DMS153 treated with DMSO at 0.1 percent for 48 hours (cell line): Measurements from ENCODE around the gene SPINK6.

ENCODE experiments used
- DNase-seq: peaks from one replicate; lab custom pipeline; 2025; ENCODE audit not compliant: unreplicated experiment; lab: John Stamatoyannopoulos, UW

Gene SPINK6

GRCh38 chr5:148221508-148221907 is 18.7 kb downstream of the SPINK6 start:
- no peak for DNase-seq

DNA sequence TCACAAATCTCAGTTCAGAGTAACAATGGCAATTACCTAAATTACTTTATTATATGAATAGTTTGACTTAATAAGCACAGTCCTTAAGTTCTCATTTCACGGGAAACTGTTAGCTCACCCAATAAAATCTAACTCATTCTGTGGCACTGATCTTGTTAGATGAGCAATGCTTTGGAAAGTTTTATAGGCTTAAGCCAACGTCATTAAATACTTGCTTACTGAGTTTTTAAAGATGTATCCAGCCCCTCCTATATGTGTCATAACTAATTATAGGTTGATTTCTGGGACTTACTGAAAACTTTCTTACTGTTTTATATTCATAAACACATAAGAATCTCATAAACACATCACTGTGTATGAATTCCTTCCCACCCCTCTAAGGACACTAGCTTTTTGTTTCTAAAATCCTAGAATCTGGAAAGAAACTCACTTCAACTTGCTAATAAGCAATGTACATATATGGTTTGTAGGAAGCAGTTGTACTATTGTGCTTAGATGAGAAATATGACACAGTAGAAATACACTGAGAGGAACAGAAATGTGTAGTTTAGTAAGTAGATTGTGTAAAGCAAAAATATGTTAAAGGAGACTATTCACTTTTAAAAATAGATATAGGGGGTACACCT is 21.4 kb downstream of the SPINK6 start:
- DNase-seq, result no peak

DNA sequence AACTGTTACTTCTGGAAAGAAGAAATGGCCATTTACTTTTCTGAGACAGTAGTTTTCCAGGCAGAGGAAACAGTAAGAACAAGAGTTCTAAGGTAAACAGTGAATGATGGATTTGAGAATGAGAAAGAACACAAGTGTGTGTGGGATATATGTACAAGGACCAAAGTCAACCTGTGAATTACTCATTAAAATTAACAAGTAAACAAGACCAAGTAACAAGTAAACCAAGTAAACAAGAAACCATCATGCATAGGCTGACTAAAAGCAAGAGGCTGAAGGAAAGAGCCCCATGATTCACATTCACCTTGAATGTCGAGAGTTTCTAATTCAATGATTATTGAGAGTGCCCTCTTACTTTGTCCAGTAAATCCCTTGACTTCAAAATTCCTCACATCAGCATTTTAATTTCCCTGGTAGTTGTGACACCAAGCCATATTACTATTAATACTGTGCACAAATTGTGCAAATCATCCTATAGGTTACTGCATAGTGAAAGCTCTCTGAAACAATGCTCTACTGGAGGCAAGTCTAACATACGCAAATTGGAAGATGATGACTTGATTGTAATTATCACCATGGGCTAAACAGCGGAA is 25.6 kb downstream of the SPINK6 start:
- no peak for DNase-seq

DNA sequence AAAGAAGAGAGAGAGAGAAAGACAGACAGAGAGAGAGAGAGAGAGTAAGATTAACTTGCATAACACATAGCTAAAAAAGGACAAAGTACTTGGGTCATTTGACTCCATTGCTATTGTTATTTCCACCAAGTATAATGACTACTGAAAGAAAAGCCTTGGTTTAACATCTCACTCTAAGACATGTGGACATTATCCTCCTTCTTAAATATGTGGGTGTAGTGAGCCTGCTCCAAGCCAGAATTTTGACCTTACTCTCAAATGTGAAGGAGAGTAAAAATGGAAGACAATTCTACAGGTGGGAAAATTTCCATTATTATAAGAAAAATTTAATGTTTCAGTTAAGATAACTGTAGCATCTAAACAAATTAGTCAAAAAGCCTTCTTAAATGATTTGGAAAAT is 27.0 kb downstream of the SPINK6 start:
- DNase-seq, result no peak

DNA sequence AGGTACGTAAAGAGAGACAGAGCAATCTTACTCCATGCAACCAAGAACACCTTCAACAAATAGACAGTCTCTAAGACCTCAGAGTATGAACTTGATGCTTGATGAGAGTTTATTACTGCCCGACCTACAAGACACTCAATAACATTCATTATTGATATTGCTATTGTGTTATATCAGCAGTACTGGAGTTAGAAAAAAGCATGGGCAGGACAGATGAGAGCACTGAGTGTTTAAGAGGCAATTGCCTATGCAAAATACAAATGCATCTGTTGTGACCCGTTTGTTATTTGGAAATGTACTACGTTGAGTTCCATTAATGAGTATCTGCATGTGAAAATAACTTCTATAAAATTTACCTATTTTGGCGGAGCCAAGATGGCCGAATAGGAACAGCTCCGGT is 27.4 kb downstream of the SPINK6 start:
- DNase-seq, result no peak

DNA sequence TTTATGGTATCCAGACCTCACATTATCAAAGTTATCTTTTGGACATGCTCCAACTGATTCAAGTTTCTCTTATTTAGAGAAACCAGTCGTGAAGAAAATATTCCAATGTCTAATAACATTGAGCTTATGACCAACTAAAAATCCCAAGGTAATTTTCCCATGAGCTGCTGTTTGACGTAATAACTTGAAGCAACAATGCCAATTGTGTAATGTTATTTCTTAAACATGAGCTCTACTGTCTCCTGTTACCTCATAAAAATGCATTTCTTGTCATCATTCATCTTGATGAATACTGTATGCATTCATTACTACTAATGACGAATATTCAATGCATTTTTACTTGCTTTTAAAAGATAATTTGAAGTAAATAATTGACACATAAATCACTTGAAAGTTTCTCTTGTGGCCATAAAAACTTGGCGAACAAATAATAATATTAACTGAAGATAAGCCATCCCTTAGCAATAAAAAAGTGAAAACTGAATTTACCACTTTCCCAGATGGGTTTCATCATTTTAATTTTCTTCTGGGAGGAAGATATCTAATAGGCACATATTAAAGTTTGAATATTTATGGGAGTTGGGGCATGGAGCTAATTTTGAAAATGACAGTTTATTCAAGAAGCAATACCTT is 35.1 kb downstream of the SPINK6 start:
- no peak for DNase-seq

- no peak for DNase-seq
Measured at GRCh38 chr5:148238418-148238794, 35.6 kb downstream of the SPINK6 start, which contains the start of gene MARCOL. MARCOL (plus strand) TSS chr5:148238525; CDS start chr5:148238598, 73 bp downstream.

DNA sequence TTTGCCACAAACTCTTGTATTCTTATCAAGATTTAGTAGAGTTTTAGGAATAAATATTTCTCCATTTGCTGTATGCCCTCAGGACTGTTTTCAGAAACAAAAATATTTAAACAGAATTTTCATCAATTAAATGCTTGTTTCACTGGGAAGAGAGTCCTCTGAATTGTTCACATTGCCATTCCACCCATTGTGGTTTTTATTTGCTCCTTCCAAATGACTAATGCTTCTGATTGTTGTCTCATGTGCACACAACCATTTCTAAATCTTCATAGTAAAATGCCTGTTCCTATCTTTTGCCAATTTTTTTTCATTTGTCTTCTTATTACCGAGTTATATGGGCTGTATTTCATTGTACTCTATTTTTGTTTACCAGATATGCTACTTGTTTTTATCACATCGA is 46.1 kb downstream of the SPINK6 start:
- no peak for DNase-seq

- DNase-seq, result no peak
Measured at GRCh38 chr5:148255456-148255855, 52.6 kb downstream of the SPINK6 start.

- no peak for DNase-seq
Measured at GRCh38 chr5:148259288-148259687, 56.4 kb downstream of the SPINK6 start.

DNA sequence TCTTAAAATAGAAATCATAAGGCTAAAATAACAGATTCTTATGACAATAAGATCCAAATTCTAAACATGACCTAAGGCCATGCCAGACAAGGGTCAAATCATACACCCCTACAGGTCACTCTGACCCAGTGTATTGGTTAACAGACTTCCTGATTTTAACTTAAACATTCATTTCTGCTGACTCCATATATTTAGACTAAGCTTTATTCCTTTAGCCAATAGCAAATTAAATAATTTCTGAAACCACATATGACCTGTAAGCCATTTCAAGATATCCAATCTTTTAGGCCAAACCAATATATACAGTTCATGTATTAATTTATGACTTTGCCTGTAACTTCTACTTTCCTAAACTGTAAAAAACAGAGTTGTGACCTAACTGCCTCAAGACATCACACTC is 58.4 kb downstream of the SPINK6 start:
- no peak for DNase-seq
